OCI-LY3 (cell line): ENCODE data around the gene SLC4A7.
"Not testable (repeated sequence)": the region's sequence is repeated elsewhere in the genome, so short reads cannot be mapped to it uniquely, and the experiment has no call there.

Source experiments
- H2AFZ ChIP-seq: fragments of 200-600, 300-600 bp; shearing (Covaris generic); 2 replicates; pipeline ENCODE4 v1.6.0; 2014; ENCODE audit warnings: antibody characterized with exemption, low read depth, low read length
- H3K27ac ChIP-seq: fragments of 200-600, 300-600 bp; sonication (generic); 2 replicates; pipeline ENCODE4 v1.5.1; 2014; ENCODE audit warnings: mild to moderate bottlenecking, low read length, moderate library complexity, mixed read lengths
- H3K27me3 ChIP-seq: fragments of 200-600, 300-600 bp; sonication (generic); 2 replicates; pipeline ENCODE4 v1.6.1; 2014; ENCODE audit warnings: low read depth, low read length, mixed read lengths
- H3K36me3 ChIP-seq: fragments of 200-600, 300-600 bp; sonication (generic); replicated peaks from 2 replicates; pipeline ENCODE3; 2014; ENCODE audit warnings: low read depth, low read length, mixed read lengths
- H3K4me1 ChIP-seq: fragments of 300-600, 200-600 bp; sonication (generic); 2 replicates; pipeline ENCODE4 v1.6.1; 2014; ENCODE audit warnings: low read length, mixed read lengths
- H3K4me2 ChIP-seq: fragments of 200-600, 300-600 bp; sonication (generic); 2 replicates; pipeline ENCODE4 v1.6.1; 2014; ENCODE audit warnings: low read length, mixed read lengths
- H3K4me3 ChIP-seq: fragments of 300-600, 200-600 bp; sonication (generic); 2 replicates; pipeline ENCODE4 v1.5.1; 2014; ENCODE audit warnings: antibody characterized with exemption, mild to moderate bottlenecking, low read length, moderate library complexity
- H3K79me2 ChIP-seq: fragments of 300-600, 200-600 bp; shearing (Covaris generic); 2 replicates; pipeline ENCODE4 v1.6.1; 2014; ENCODE audit warnings: mild to moderate bottlenecking, low read length, mixed read lengths
- H3K9ac ChIP-seq: fragments of 300-600, 200-600 bp; shearing (Covaris generic); 2 replicates; pipeline ENCODE4 v1.6.0; 2014; ENCODE audit warnings: mild to moderate bottlenecking, low read length, moderate library complexity
- H3K9me3 ChIP-seq: fragments of 200-600, 300-600 bp; shearing (Covaris generic); 2 replicates; pipeline ENCODE4 v1.6.1; 2014; ENCODE audit warnings: low read length, mixed read lengths; ENCODE audit not compliant: insufficient read depth
- H4K20me1 ChIP-seq: fragments of 200-600, 300-600 bp; sonication (generic); 2 replicates; pipeline ENCODE4 v1.6.1; 2016; ENCODE audit warnings: low read length, mixed read lengths; ENCODE audit not compliant: insufficient read depth
- CTCF ChIP-seq: fragments of 200-600, 300-600 bp; sonication (generic); IDR thresholded peaks from 2 replicates; pipeline ENCODE4 v1.5.1; 2014; ENCODE audit warnings: antibody characterized with exemption, low read length, low read depth
- EZH2phosphoT487 ChIP-seq: fragments of 200-600 bp; shearing (Covaris generic); IDR thresholded peaks from 2 replicates; pipeline ENCODE4 v1.6.1; 2018; ENCODE audit warnings: antibody characterized with exemption, mixed run types, low read depth

SLC4A7 gene

GRCh38 chr3:27342267-27342666 lies 141.9 kb downstream of the SLC4A7 start:
- H3K4me3 ChIP-seq = no peak overlapping the region
- no peaks in the 10 kb centered on the region for H3K4me1 ChIP-seq
- no peaks in the 10 kb centered on the region for H4K20me1 ChIP-seq
- H3K4me2 ChIP-seq = no peak overlapping the region
- H3K9me3 ChIP-seq = no peaks in the 10 kb centered on the region
- H3K27me3 ChIP-seq = no peaks in the 10 kb centered on the region
- no peaks in the 10 kb centered on the region for H3K79me2 ChIP-seq
- no peak overlapping the region for H2AFZ ChIP-seq
- no peaks in the 10 kb centered on the region for H3K36me3 ChIP-seq
- H3K9ac ChIP-seq = no peak overlapping the region
- H3K27ac ChIP-seq = no peak overlapping the region
- no peak for TF ChIP-seq EZH2phosphoT487
- TF ChIP-seq CTCF = no peak

GRCh38 chr3:27340534-27340933 lies 143.7 kb downstream of the SLC4A7 start:
- no peaks in the 10 kb centered on the region for H3K79me2 ChIP-seq
- no peaks in the 10 kb centered on the region for H3K4me1 ChIP-seq
- no peak overlapping the region for H2AFZ ChIP-seq
- no peaks in the 10 kb centered on the region for H3K9me3 ChIP-seq
- no peak overlapping the region for H3K27ac ChIP-seq
- H3K9ac ChIP-seq = no peak overlapping the region
- TF ChIP-seq CTCF (no peak), EZH2phosphoT487 (no peak)
- H3K36me3 ChIP-seq = no peaks in the 10 kb centered on the region
- no peaks in the 10 kb centered on the region for H3K27me3 ChIP-seq
- H3K4me2 ChIP-seq = no peak overlapping the region
- no peak overlapping the region for H3K4me3 ChIP-seq
- H4K20me1 ChIP-seq = no peaks in the 10 kb centered on the region

GRCh38 chr3:27335571-27335970 lies 148.6 kb downstream of the SLC4A7 start:
- H3K79me2 ChIP-seq = no peaks in the 10 kb centered on the region
- H3K27me3 ChIP-seq = no peaks in the 10 kb centered on the region
- H3K4me2 ChIP-seq = no peak overlapping the region
- H3K4me3 ChIP-seq = no peak overlapping the region
- no peaks in the 10 kb centered on the region for H3K9me3 ChIP-seq
- no peaks in the 10 kb centered on the region for H4K20me1 ChIP-seq
- H3K27ac ChIP-seq = no peak overlapping the region
- H2AFZ ChIP-seq = no peak overlapping the region
- no peak for TF ChIP-seq EZH2phosphoT487
- TF ChIP-seq CTCF = no peak
- H3K4me1 ChIP-seq = no peaks in the 10 kb centered on the region
- H3K9ac ChIP-seq = no peak overlapping the region
- no peaks in the 10 kb centered on the region for H3K36me3 ChIP-seq

- Histone ChIP-seq H3K36me3 (peaks cover 6% of the 10 kb centered on the region), H3K9me3 (no peaks in the 10 kb centered on the region), H3K4me1 (no peaks in the 10 kb centered on the region), H3K79me2 (no peaks in the 10 kb centered on the region), H3K27me3 (no peaks in the 10 kb centered on the region), H3K4me3 (no peak overlapping the region), H3K4me2 (no peak overlapping the region), H3K27ac (no peak overlapping the region), H3K9ac (no peak overlapping the region), H2AFZ (no peak overlapping the region), H4K20me1 (no peaks in the 10 kb centered on the region)
- TF ChIP-seq EZH2phosphoT487 = no peak
- TF ChIP-seq CTCF = no peak
Measured at GRCh38 chr3:27333843-27334242, 150.3 kb downstream of the SLC4A7 start.

- H3K79me2 ChIP-seq, H4K20me1 ChIP-seq, H2AFZ ChIP-seq, H3K36me3 ChIP-seq, H3K9ac ChIP-seq, H3K4me2 ChIP-seq, H3K4me3 ChIP-seq, H3K27me3 ChIP-seq, H3K27ac ChIP-seq, H3K4me1 ChIP-seq, H3K9me3 ChIP-seq: not testable (repeated sequence)
Measured at GRCh38 chr3:27328982-27329762, 155.0 kb downstream of the SLC4A7 start.
